Adrenal gland (tissue), 12 donors: ENCODE measurements around the gene CLEC3B. TPM values are rescaled to one million over a fixed set of nuclear protein-coding genes. Genes with fewer than 3 reads are reported as not detected.

Experiments
- DNase-seq, 7 donors: peaks; one replicate each; pipeline ENCODE4 v3.0.0-alpha.2; 2019 to 2020
- H3K27ac ChIP-seq, 5 donors: fragments of 200-600 bp; sonication (generic) in 4 of 5; 1 replicate in 3 of 5; 2 replicates in 2 of 5; pipeline versions ENCODE4 v1.5.1 to v1.8.0; 2016 to 2020; ENCODE audit warnings: mild to moderate bottlenecking in 1 of 5
- H3K27me3 ChIP-seq: fragments of 200-600 bp; 2 replicates; pipeline ENCODE4 v1.8.0; 2021
- H3K36me3 ChIP-seq, 2 donors: fragments of 200-600 bp; replicated peaks in 1 of 2; 1 replicate in 1 of 2; 2 replicates in 1 of 2; pipeline versions ENCODE4 v1.5.1 to v1.8.0; 2018 to 2022
- H3K4me1 ChIP-seq, 2 donors: fragments of 200-600 bp; replicated peaks in 1 of 2; 1 replicate in 1 of 2; 2 replicates in 1 of 2; pipeline versions ENCODE4 v1.5.1 to v1.8.0; 2018 to 2021
- H3K4me3 ChIP-seq, 4 donors: fragments of 200-600 bp; sonication (generic) in 3 of 4; one replicate each; pipeline ENCODE4 v1.5.1; 2016 to 2018
- H3K9me3 ChIP-seq, 3 donors: fragments of 200-600 bp; sonication (generic) in 1 of 3; replicated peaks in 1 of 3; 1 replicate in 2 of 3; 2 replicates in 1 of 3; pipeline versions ENCODE4 v1.5.1 to v1.8.0; 2016 to 2021
- POLR2A ChIP-seq, 2 donors: fragments of 450-650 bp; IDR thresholded peaks; one replicate each; pipeline ENCODE4 v1.6.1; 2017; ENCODE audit warnings: antibody characterized with exemption in 2 of 2, mild to moderate bottlenecking in 2 of 2, moderate library complexity in 1 of 2
- WGBS, 4 donors: extraction: QIAGEN DNeasy Blood & Tissue Kit in 2 of 4; methylation state at CpG; one replicate each; pipeline versions ENCODE4 v1.1.5 to v1.1.7; 2013 to 2017; 5-methylcytosine and 5-hydroxymethylcytosine counted together
- intact Hi-C, 2 donors: fragments of 100-400 bp; cut with DNase I; formaldehyde crosslinking; loops; one replicate each; pipeline versions ENCODE4 v1.14.1 to v1.15.0; 2022 to 2023
- polyA plus RNA-seq, 3 donors: library from polyadenylated mRNA; stranded (reverse); fragments of 200-250 nt in 2 of 3; fragments of 350-450 nt in 1 of 3; fragmentation: Illumina TruSeq in 1 of 3; extraction: RNeasy Lipid Tissue Mini Kit (QIAGEN cat#74804) in 1 of 3; gene quantifications; one replicate each; pipeline ENCODE4 v1.2.3, GENCODE V29; 2013 to 2014
- small RNA-seq, 2 donors: library from RNA; depleted of rRNA; stranded (forward); fragments of <200 nt; gene quantifications; one replicate each; pipeline ENCODE3, GENCODE V24; 2016
- total RNA-seq, 9 donors: library from RNA; depleted of rRNA in 4 of 9; stranded (reverse); fragments of >200 nt in 4 of 9; fragments of 120-200 nt in 1 of 9; fragmentation: NEBNext Ultra II Directional in 1 of 9; extraction: Animal tissue kit (Norgen Biotek cat#: 25700) in 1 of 9; gene quantifications; one replicate each; pipeline versions ENCODE4 v1.1.0 to v1.2.4, GENCODE V29; 2013 to 2023
- TF ChIP-seq, protein P1 (sequence below), 6 experiments: fragments of 450-650 bp in 4 of 6; fragments of 200-600 bp in 2 of 6; sonication (generic) in 1 of 6; IDR thresholded peaks; 1 replicate in 5 of 6; 2 replicates in 1 of 6; pipeline versions ENCODE4 v1.5.1 to v1.8.0; 2016 to 2021; ENCODE audit warnings: antibody characterized with exemption in 6 of 6, mild to moderate bottlenecking in 2 of 6, moderate library complexity in 1 of 6
- donor health status: healthy with polysubstance abuse.
- donor health status: Bipolar disorder and iron deficiency.
- donor health status: DM: yes; HTN: yes; CAD: no.
- donor health status: DM: no; HTN: no; CAD: no.
- donor health status: DM: no; HTN: no; CAD: no.
- donor health status: DM: yes; HTN: yes; CAD: no.

CLEC3B gene
- total and polyA plus RNA-seq, 12 donors, result 5.1 to 251 (median 73.1) TPM

DNA sequence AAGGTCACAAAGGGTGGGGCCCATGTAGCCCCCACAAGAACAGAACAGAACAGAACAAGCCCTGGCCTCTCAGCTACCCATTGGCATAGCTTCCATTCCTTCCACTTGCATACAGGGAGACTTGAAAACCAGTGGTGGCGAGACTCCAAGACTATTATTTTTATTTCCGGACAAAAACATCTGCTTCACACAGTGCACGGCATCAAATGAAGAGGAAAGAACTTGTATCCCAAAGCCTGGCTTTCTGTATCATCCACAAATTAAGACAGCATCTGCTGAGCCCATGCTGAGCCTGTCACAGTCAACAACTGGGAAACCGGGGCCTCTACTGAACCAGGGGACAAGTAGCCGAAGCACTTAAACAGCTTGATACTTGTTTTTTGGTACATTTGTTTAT lies 56.0 kb downstream of the CLEC3B start:
- H3K4me1 ChIP-seq, result no peaks in the 10 kb centered on the region
- no peak overlapping the region for H3K27ac ChIP-seq
- no peaks in the 10 kb centered on the region for H3K9me3 ChIP-seq
- intact Hi-C loops, result no loop called here
- 76 to 81% (median 78%) methylated on average over 5 of the region's 5 CpGs for WGBS, 4 donors
- no peaks in the 10 kb centered on the region for H3K36me3 ChIP-seq
- H3K4me3 ChIP-seq, result no peak overlapping the region
- TF ChIP-seq POLR2A (IDR thresholded peaks at IDR 0.05), result no peak
- TF ChIP-seq, protein P1, sequence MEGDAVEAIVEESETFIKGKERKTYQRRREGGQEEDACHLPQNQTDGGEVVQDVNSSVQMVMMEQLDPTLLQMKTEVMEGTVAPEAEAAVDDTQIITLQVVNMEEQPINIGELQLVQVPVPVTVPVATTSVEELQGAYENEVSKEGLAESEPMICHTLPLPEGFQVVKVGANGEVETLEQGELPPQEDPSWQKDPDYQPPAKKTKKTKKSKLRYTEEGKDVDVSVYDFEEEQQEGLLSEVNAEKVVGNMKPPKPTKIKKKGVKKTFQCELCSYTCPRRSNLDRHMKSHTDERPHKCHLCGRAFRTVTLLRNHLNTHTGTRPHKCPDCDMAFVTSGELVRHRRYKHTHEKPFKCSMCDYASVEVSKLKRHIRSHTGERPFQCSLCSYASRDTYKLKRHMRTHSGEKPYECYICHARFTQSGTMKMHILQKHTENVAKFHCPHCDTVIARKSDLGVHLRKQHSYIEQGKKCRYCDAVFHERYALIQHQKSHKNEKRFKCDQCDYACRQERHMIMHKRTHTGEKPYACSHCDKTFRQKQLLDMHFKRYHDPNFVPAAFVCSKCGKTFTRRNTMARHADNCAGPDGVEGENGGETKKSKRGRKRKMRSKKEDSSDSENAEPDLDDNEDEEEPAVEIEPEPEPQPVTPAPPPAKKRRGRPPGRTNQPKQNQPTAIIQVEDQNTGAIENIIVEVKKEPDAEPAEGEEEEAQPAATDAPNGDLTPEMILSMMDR (IDR thresholded peaks at IDR 0.05), result no peak
- H3K27me3 ChIP-seq, result no peaks in the 10 kb centered on the region
- no peak for DNase-seq

DNA sequence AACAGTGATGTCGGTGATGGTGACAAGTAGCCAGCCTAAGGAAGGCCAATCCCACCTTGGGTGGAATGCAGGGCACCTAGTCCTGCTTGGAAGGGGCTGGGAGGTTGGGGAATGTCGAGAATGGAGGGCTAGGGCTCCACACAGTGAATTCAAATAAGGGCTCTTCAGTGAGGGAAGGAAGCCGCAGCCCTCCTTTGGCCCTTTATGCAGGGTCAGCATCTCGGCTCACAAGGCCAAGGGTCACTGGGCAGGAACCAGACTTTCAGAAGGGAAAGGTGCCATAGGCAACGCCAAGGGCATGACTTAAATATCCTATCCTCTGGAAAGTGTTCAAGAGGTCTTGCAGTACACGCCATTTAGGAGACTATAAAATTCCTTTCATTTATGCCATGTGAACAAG lies 56.9 kb downstream of the CLEC3B start:
- TF ChIP-seq, protein P1 (IDR thresholded peaks at IDR 0.05), result no peak
- no peak for TF ChIP-seq POLR2A (IDR thresholded peaks at IDR 0.05)
- Histone ChIP-seq H3K27ac (no peak overlapping the region), H3K4me3 (no peak overlapping the region), H3K4me1 (no peaks in the 10 kb centered on the region), H3K9me3 (no peaks in the 10 kb centered on the region), H3K27me3 (no peaks in the 10 kb centered on the region), H3K36me3 (no peaks in the 10 kb centered on the region)
- intact Hi-C loops, result no loop called here
- 80 to 87% (median 85%) methylated on average over 5 to 6 of the region's 6 CpGs for WGBS, 4 donors
- no peak for DNase-seq

- intact Hi-C loops, result no loop called here
- 68 to 88% (median 73%) methylated on average over 1 of the region's 1 CpG for WGBS, 4 donors
Observed at GRCh38 chr3:45084361-45084760, 58.3 kb downstream of the CLEC3B start.

GRCh38 chr3:45084820-45085816 lies 59.0 kb downstream of the CLEC3B start:
- no peak for DNase-seq
- Histone ChIP-seq H3K9me3 (no peaks in the 10 kb centered on the region), H3K27ac (no peak overlapping the region), H3K4me3 (no peak overlapping the region), H3K27me3 (no peaks in the 10 kb centered on the region), H3K4me1 (no peaks in the 10 kb centered on the region), H3K36me3 (no peaks in the 10 kb centered on the region)
- TF ChIP-seq, protein P1 (IDR thresholded peaks at IDR 0.05), result no peak
- no peak for TF ChIP-seq POLR2A (IDR thresholded peaks at IDR 0.05)
- WGBS, 4 donors, result 74 to 79% (median 75%) methylated on average over 12 to 13 of the region's 13 CpGs
- intact Hi-C loops, result no loop called here

More at GRCh38 chr3:45084361-45084760, 58.3 kb downstream of the CLEC3B start:
- no peaks in the 10 kb centered on the region for H3K9me3 ChIP-seq
- no peak for TF ChIP-seq POLR2A (IDR thresholded peaks at IDR 0.05)
- TF ChIP-seq, protein P1 (IDR thresholded peaks at IDR 0.05), result no peak
- no peak overlapping the region for H3K4me3 ChIP-seq
- H3K27me3 ChIP-seq, result no peaks in the 10 kb centered on the region
- no peak for DNase-seq
- H3K36me3 ChIP-seq, result no peaks in the 10 kb centered on the region
- no peaks in the 10 kb centered on the region for H3K4me1 ChIP-seq
- no peak overlapping the region for H3K27ac ChIP-seq

Small RNA genes lying within 50 kb of the gene (small RNA-seq; reads per million reads assigned to genes)
- 0 reads per million in 2 donors for gene RNU5B-3P

Other genes starting within 250 kb of the CLEC3B start
- 10 to 100 TPM in 8 of 9 donors, 1 to 10 TPM in 1; 7.5 to 41.7 (median 27.9) TPM for gene TMEM42, start 164.4 kb upstream of the CLEC3B start, total RNA-seq
- gene TMEM42, start 164.4 kb upstream of the CLEC3B start, polyA plus RNA-seq, result 10 to 100 TPM; 13.0 to 38.6 (median 33.8) TPM
- 1 to 10 TPM in 1 of 9 donors, under 1 TPM in 3, not detected in 5; 0.18 to 2.2 (median 0.23) TPM for gene TGM4, start 151.7 kb upstream of the CLEC3B start, total RNA-seq
- gene TGM4, start 151.7 kb upstream of the CLEC3B start, polyA plus RNA-seq, result under 1 TPM; 0.10 to 0.24 (median 0.22) TPM
- gene ZDHHC3, start 50.1 kb upstream of the CLEC3B start, total RNA-seq, result 100 to 1,000 TPM in 4 of 9 donors, 10 to 100 TPM in 5; 66.1 to 143 (median 97.0) TPM
- gene ZDHHC3, start 50.1 kb upstream of the CLEC3B start, polyA plus RNA-seq, result 100 to 1,000 TPM in 1 of 3 donors, 10 to 100 TPM in 2; 30.1 to 148 (median 34.7) TPM
- gene EXOSC7, start 50.1 kb upstream of the CLEC3B start, total RNA-seq, result 100 to 1,000 TPM in 4 of 9 donors, 10 to 100 TPM in 5; 72.9 to 214 (median 93.0) TPM
- 10 to 100 TPM; 68.9 to 80.2 (median 73.4) TPM for gene EXOSC7, start 50.1 kb upstream of the CLEC3B start, polyA plus RNA-seq
- 1 to 10 TPM in 7 of 9 donors, under 1 TPM in 2; 0.42 to 4.3 (median 2.6) TPM for gene CDCP1, start 120.1 kb downstream of the CLEC3B start, total RNA-seq
- gene CDCP1, start 120.1 kb downstream of the CLEC3B start, polyA plus RNA-seq, result under 1 TPM; 0.27 to 0.79 (median 0.40) TPM
- 10 to 100 TPM in 7 of 9 donors, 1 to 10 TPM in 2; 2.1 to 31.4 (median 15.4) TPM for gene TMEM158, start 200.0 kb downstream of the CLEC3B start, total RNA-seq
- gene TMEM158, start 200.0 kb downstream of the CLEC3B start, polyA plus RNA-seq, result 10 to 100 TPM in 1 of 3 donors, 1 to 10 TPM in 2; 5.5 to 11.9 (median 8.5) TPM